GM21515 (cell line): ENCODE results near the gene CCDC192.

ENCODE experiments used
- ATAC-seq: cut with Tn5 transposase; IDR thresholded peaks from one replicate; pipeline ENCODE4 v1.9.1; 2021; ENCODE audit not compliant: unreplicated experiment

Gene CCDC192

GRCh38 chr5:127916885-127917573 lies 213.8 kb downstream of the CCDC192 start:
- ATAC-seq = no peak

GRCh38 chr5:127919006-127919796 lies 216.0 kb downstream of the CCDC192 start:
- ATAC-seq = no peak

GRCh38 chr5:127919818-127920217 lies 216.6 kb downstream of the CCDC192 start:
- ATAC-seq = no peak

- ATAC-seq = no peak
Measured at GRCh38 chr5:127920936-127921335, 217.7 kb downstream of the CCDC192 start.

- ATAC-seq = no peak
Measured at GRCh38 chr5:127922603-127923002, 219.4 kb downstream of the CCDC192 start.

- ATAC-seq = no peak
Measured at GRCh38 chr5:127923804-127924570, 220.8 kb downstream of the CCDC192 start.

- no peak for ATAC-seq
Measured at GRCh38 chr5:127924606-127925005, 221.4 kb downstream of the CCDC192 start.

- ATAC-seq = no peak
Measured at GRCh38 chr5:127925916-127926315, 222.7 kb downstream of the CCDC192 start.

GRCh38 chr5:127926974-127927373 lies 223.8 kb downstream of the CCDC192 start:
- ATAC-seq = no peak

GRCh38 chr5:127928053-127928452 lies 224.9 kb downstream of the CCDC192 start:
- no peak for ATAC-seq

GRCh38 chr5:127930311-127930710 lies 227.1 kb downstream of the CCDC192 start:
- no peak for ATAC-seq

GRCh38 chr5:127931396-127931795 lies 228.2 kb downstream of the CCDC192 start:
- no peak for ATAC-seq

- ATAC-seq = no peak
Measured at GRCh38 chr5:127933348-127933747, 230.2 kb downstream of the CCDC192 start.

- no peak for ATAC-seq
Measured at GRCh38 chr5:127934791-127935256, 231.6 kb downstream of the CCDC192 start.

GRCh38 chr5:127935398-127935797 lies 232.2 kb downstream of the CCDC192 start:
- ATAC-seq = no peak

GRCh38 chr5:127936439-127936972 lies 233.3 kb downstream of the CCDC192 start:
- ATAC-seq = peak; percentile 60

GRCh38 chr5:127938746-127939145 lies 235.6 kb downstream of the CCDC192 start:
- no peak for ATAC-seq

GRCh38 chr5:127940854-127941253 lies 237.7 kb downstream of the CCDC192 start:
- ATAC-seq = no peak

- no peak for ATAC-seq
Measured at GRCh38 chr5:127941646-127942045, 238.5 kb downstream of the CCDC192 start.

GRCh38 chr5:127942246-127943060 lies 239.3 kb downstream of the CCDC192 start:
- ATAC-seq = no peak

GRCh38 chr5:127943061-127943371 lies 239.8 kb downstream of the CCDC192 start:
- ATAC-seq = peak; percentile 85
